B cell (primary cell): ENCODE results near the gene MBTPS1. TPM values are rescaled to one million over a fixed set of nuclear protein-coding genes. Genes with fewer than 3 reads are reported as not detected.

Source experiments
- ATAC-seq: fragments of 200-7000 bp; cut with Tn5 transposase; one replicate; pipeline ENCODE4 v1.10.0; 2021; ENCODE audit warnings: low read depth, mild to moderate bottlenecking, moderate number of reproducible peaks, moderate library complexity
- CTCF ChIA-PET: fragments of 350-600 bp; sonication (Branson Sonifier 250); formaldehyde crosslinking; loops from one replicate; lab custom pipeline; 2021; ENCODE audit warnings: antibody characterized with exemption, inconsistent platforms; lab: Charles Lee
- POLR2A ChIA-PET: fragments of 350-600 bp; sonication (Branson Sonifier 250); formaldehyde crosslinking; loops from one replicate; lab custom pipeline; 2021; ENCODE audit warnings: antibody characterized with exemption; lab: Charles Lee
- DNase-seq: peaks from one replicate; pipeline ENCODE4 v3.0.0; 2013
- H2AFZ ChIP-seq: 2 replicates; pipeline ENCODE4 v1.6.1; 2012; ENCODE audit warnings: mild to moderate bottlenecking, low read depth, low read length; ENCODE audit not compliant: insufficient read depth, poor library complexity, severe bottlenecking
- H3K27ac ChIP-seq, 2 donors: 1 replicate in 1 of 2; 2 replicates in 1 of 2; pipeline ENCODE4 v1.5.1; 2012 to 2013; ENCODE audit warnings: low read length in 2 of 2, mild to moderate bottlenecking in 2 of 2, moderate library complexity in 1 of 2
- H3K27me3 ChIP-seq, 4 experiments: fragments of 200-600 bp in 1 of 4; sonication (generic) in 1 of 4; replicated peaks in 1 of 4; 1 replicate in 2 of 4; 2 replicates in 2 of 4; pipeline versions ENCODE4 v1.6.1 to v1.7.0; 2013 to 2016; ENCODE audit warnings: low read length in 3 of 4, mild to moderate bottlenecking in 2 of 4, mixed read lengths in 1 of 4, moderate library complexity in 1 of 4; ENCODE audit not compliant: insufficient read depth in 4 of 4, control insufficient read depth in 3 of 4; ENCODE audit errors: control extremely low read depth in 1 of 4
- H3K36me3 ChIP-seq, 2 experiments: replicated peaks in 1 of 2; 1 replicate in 1 of 2; 2 replicates in 1 of 2; pipeline versions ENCODE4 v1.6.1 to v1.7.1; 2013; ENCODE audit warnings: low read length in 1 of 2; ENCODE audit not compliant: insufficient read depth in 2 of 2, control insufficient read depth in 1 of 2; ENCODE audit errors: control extremely low read depth in 1 of 2, extremely low read depth in 1 of 2
- H3K4me1 ChIP-seq, 2 donors: fragments of 200-600 bp in 1 of 2; sonication (generic) in 1 of 2; 1 replicate in 1 of 2; 2 replicates in 1 of 2; pipeline versions ENCODE4 v1.5.1 to v1.6.1; 2013 to 2017; ENCODE audit warnings: low read length in 2 of 2; ENCODE audit not compliant: control insufficient read depth in 2 of 2, insufficient read depth in 2 of 2
- H3K4me2 ChIP-seq: replicated peaks from 2 replicates; pipeline ENCODE3; 2012; ENCODE audit warnings: mild to moderate bottlenecking, low read depth, low read length; ENCODE audit not compliant: poor library complexity, severe bottlenecking
- H3K4me3 ChIP-seq, 5 experiments: fragments of 200-600 bp in 1 of 5; sonication (generic) in 1 of 5; 1 replicate in 3 of 5; 2 replicates in 2 of 5; pipeline versions ENCODE4 v1.5.1 to v1.7.0; 2011 to 2016; ENCODE audit warnings: low read length in 4 of 5, mild to moderate bottlenecking in 4 of 5, low read depth in 2 of 5, control low read depth in 1 of 5, moderate library complexity in 1 of 5; ENCODE audit not compliant: insufficient read depth in 1 of 5; ENCODE audit errors: control extremely low read depth in 1 of 5, extremely low read depth in 1 of 5
- H3K79me2 ChIP-seq: fragments of 200-600 bp; sonication (generic); one replicate; pipeline ENCODE4 v1.6.0; 2016; ENCODE audit warnings: low read length; ENCODE audit not compliant: control insufficient read depth, insufficient read depth
- H3K9ac ChIP-seq: fragments of 200-600 bp; sonication (generic); 2 replicates; pipeline ENCODE4 v1.6.1; 2017; ENCODE audit warnings: mild to moderate bottlenecking, low read length, moderate library complexity
- H3K9me3 ChIP-seq, 3 donors: one replicate each; pipeline versions ENCODE4 v1.6.1 to v1.7.1; 2013; ENCODE audit warnings: low read length in 2 of 3; ENCODE audit not compliant: control insufficient read depth in 2 of 3, insufficient read depth in 1 of 3; ENCODE audit errors: control extremely low read depth in 1 of 3
- H4K20me1 ChIP-seq: 2 replicates; pipeline ENCODE4 v1.6.0; 2012; ENCODE audit warnings: mild to moderate bottlenecking, low read length; ENCODE audit not compliant: insufficient read depth, control insufficient read depth, poor library complexity, severe bottlenecking
- H3K27ac Mint-ChIP-seq: one replicate; pipeline ENCODE4 v1.8.0; 2021; ENCODE audit warnings: mixed read lengths
- H3K27me3 Mint-ChIP-seq: one replicate; pipeline ENCODE4 v1.8.0; 2021; ENCODE audit warnings: mixed read lengths
- H3K4me1 Mint-ChIP-seq: one replicate; pipeline ENCODE4 v1.8.0; 2021; ENCODE audit warnings: mixed read lengths
- H3K4me3 Mint-ChIP-seq: one replicate; pipeline ENCODE4 v1.8.0; 2021; ENCODE audit warnings: mixed read lengths
- H3K9me3 Mint-ChIP-seq: one replicate; pipeline ENCODE4 v1.8.0; 2022; ENCODE audit warnings: mixed read lengths; ENCODE audit not compliant: insufficient read depth
- CTCF ChIP-seq: fragments of 200-600 bp; IDR thresholded peaks from one replicate; pipeline ENCODE4 v1.8.0; 2022; ENCODE audit warnings: antibody characterized with exemption, mild to moderate bottlenecking
- EZH2 ChIP-seq: IDR thresholded peaks from 2 replicates; pipeline ENCODE4 v1.6.1; 2012; ENCODE audit warnings: borderline replicate concordance, low read depth, mild to moderate bottlenecking, moderate library complexity, low read length; ENCODE audit not compliant: insufficient read depth, poor library complexity, severe bottlenecking
- WGBS: methylation state at CpG from one replicate; pipeline ENCODE4 v1.1.5; 2013; ENCODE audit warnings: missing lambda C conversion rate; ENCODE audit not compliant: insufficient coverage; 5-methylcytosine and 5-hydroxymethylcytosine counted together
- intact Hi-C: fragments of 100-400 bp; cut with micrococcal nuclease; formaldehyde crosslinking; loops from one replicate; pipeline ENCODE4 v1.10.0; 2022
- polyA plus RNA-seq: library from polyadenylated mRNA; depleted of rRNA; stranded (reverse); fragments of >200 nt; gene quantifications from 2 replicates; pipeline ENCODE4 v1.2.3, GENCODE V29; 2012
- total RNA-seq, 2 donors: library from RNA; stranded (reverse); fragments of 120-200 nt in 1 of 2; gene quantifications; 1 replicate in 1 of 2; 2 replicates in 1 of 2; pipeline versions ENCODE4 v1.2.3 to v1.2.4, GENCODE V29; 2013 to 2022

Gene MBTPS1
- total and polyA plus RNA-seq, 2 donors (not counting 1 experiment from before 2014, with no cell fraction given), result 85.9 to 120 TPM

- Histone ChIP-seq H3K9me3 (no peaks in the 10 kb centered on the region), H3K36me3 (peaks cover 14 to 72% of the 10 kb centered on the region in 2 experiments), H3K27ac (no peak overlapping the region), H4K20me1 (peaks cover 70% of the 10 kb centered on the region), H3K4me3 (no peak overlapping the region), H3K79me2 (peaks cover 46% of the 10 kb centered on the region), H3K4me1 (no peaks in the 10 kb centered on the region), H3K9ac (no peak overlapping the region), H3K4me2 (no peak overlapping the region), H3K27me3 (no peaks in the 10 kb centered on the region), H2AFZ (no peak overlapping the region)
- POLR2A ChIA-PET, result no interaction called here
- Mint-ChIP-seq H3K4me1 (peaks cover 1% of the 10 kb centered on the region), H3K4me3 (no peak overlapping the region), H3K9me3 (no peaks in the 10 kb centered on the region), H3K27me3 (no peaks in the 10 kb centered on the region), H3K27ac (no peak overlapping the region)
- CTCF ChIA-PET, result no interaction called here
- ATAC-seq (no peak), DNase-seq (no peak)
- WGBS, result 83% methylated on average over 1 of the region's 4 CpGs
- no peak for TF ChIP-seq CTCF
- intact Hi-C loops, result no loop called here
These were observed 20.2 kb downstream of the MBTPS1 start for GRCh38 chr16:84096447-84097005.

- no peak overlapping the region for H3K4me2 ChIP-seq
- CTCF ChIA-PET, result no interaction called here
- no peak overlapping the region for H3K27ac ChIP-seq
- DNase-seq (no peak), ATAC-seq (no peak)
- no peaks in the 10 kb centered on the region for H3K9me3 Mint-ChIP-seq
- no peak overlapping the region for H2AFZ ChIP-seq
- no peak overlapping the region for H3K4me3 Mint-ChIP-seq
- TF ChIP-seq CTCF (no peak), EZH2 (no peak)
- intact Hi-C loops, result no loop called here
- peaks cover 15 to 73% of the 10 kb centered on the region in 2 experiments for H3K36me3 ChIP-seq
- no peaks in the 10 kb centered on the region for H3K4me1 Mint-ChIP-seq
- H3K27me3 Mint-ChIP-seq, result no peaks in the 10 kb centered on the region
- no peak overlapping the region for H3K27ac Mint-ChIP-seq
- no peak overlapping the region for H3K9ac ChIP-seq
- POLR2A ChIA-PET, result no interaction called here
- no peaks in the 10 kb centered on the region for H3K27me3 ChIP-seq
- H3K4me1 ChIP-seq, result no peaks in the 10 kb centered on the region
- 100% methylated on average over 11 of the region's 14 CpGs for WGBS
- H3K4me3 ChIP-seq, result no peak overlapping the region
- H3K79me2 ChIP-seq, result peaks cover 38% of the 10 kb centered on the region
- peaks cover 62% of the 10 kb centered on the region for H4K20me1 ChIP-seq
- H3K9me3 ChIP-seq, result no peaks in the 10 kb centered on the region
These were observed 21.3 kb downstream of the MBTPS1 start for GRCh38 chr16:84095466-84095865.
